Stimulated activated naive CD4-positive, alpha-beta T cell (primary cell): ENCODE data around the gene VHLL.
A peak's percentile ranks its signal among the peaks of the same experiment; 100 is the strongest.
"Not testable (repeated sequence)": the region's sequence is repeated elsewhere in the genome, so short reads cannot be mapped to it uniquely, and the experiment has no call there.

Experiments
- DNase-seq, 6 experiments: peaks; one replicate each; lab custom pipeline; 2025; lab: John Stamatoyannopoulos, UW

The VHLL gene

DNA sequence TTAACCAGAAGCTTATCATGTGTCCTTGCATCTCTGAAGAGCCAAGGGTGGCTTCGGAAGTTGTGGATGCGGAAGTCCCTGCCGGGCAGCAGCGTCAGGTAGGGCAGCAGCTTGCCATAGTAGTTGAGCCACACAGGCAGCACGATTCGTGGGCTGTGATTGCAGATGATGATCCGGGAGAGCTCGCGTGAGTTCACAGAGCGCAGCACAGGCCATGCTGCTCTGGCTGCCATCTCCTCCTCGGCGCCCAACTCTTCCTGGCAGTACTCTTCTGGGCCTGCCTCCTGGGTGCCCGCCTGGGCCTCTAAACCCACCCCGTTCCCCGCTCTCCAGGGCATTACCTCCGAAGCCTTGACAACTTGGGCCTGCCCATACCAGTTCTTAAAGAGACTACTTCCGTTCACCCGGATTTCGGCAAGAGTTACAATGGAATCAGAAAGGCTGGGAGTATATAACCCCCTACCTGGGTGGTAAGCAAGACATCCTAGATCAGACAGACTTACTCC lies at the start of gene VHLL:
Gene VHLL, minus strand, starts transcription at position 456 of the 506 bp plus-strand sequence. Its CDS starts 118 bp downstream, at position 338.
- DNase-seq: no peak

- DNase-seq: no peak
Measured at GRCh38 chr1:156347331-156347730, 48.2 kb upstream of the VHLL start.

DNA sequence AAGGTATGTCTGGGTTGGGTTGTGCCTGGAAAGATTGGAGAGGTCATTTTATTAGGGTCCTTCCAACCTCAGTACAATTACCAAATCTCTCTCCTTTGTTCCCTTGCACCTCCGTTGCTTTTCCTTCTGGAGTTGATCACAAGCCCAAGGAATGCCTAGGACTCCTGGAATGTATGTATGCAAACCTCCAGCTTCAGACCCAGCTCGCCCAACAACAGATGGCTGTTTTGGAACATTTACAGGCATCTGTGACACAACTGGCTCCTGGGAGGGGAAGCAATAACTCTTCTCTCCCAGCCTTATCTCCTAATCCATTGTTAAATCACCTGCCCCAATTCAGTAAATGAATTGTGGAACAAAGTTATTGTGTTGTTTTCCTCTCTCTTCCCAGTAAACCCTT lies 47.5 kb upstream of the VHLL start:
- no peak for DNase-seq

- DNase-seq: not testable (repeated sequence)
Measured at GRCh38 chr1:156346035-156346434, 46.9 kb upstream of the VHLL start.

- no peak for DNase-seq
Measured at GRCh38 chr1:156344409-156344808, 45.3 kb upstream of the VHLL start.

- DNase-seq: no peak
Measured at GRCh38 chr1:156342166-156342955, 43.3 kb upstream of the VHLL start.

DNA sequence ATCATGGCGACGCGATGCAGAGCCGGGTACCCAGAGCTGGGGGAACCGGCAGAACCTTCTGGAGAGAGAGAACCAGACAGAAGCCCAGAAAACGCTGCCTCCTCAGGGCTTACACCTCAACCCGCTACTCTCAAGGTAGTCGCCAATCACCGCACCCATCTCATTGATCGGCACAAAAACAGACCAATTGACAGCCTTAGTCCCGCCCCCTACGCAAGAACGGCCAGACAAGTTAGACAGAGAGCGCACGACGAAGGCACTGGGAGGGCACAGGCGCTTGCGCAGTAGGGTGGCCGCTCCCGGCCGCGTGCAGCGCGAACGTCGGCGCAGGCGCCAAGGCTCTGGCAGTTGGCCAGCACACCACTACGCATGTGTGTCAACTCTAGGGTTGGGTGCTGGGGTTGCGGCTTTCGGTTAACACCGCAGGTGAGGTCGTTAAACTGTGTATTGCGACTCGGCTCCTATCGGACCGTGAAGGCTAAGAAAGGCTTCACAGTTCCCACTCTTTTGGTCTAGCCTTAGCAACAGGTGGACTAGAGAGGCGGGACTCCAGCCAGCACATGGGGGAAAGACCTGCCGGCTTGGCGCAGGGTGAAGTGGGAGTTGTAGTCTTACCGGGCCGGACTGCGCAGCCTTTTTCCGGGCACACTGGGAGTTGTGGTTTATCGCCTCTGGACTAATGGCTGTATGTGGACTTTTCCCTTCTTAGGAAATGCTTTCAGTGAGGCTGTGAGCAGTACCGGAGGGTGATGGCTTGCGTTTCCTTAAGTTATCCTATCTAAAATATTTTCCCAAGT lies 39.3 kb upstream of the VHLL start, which contains the start of the genes CCT3 and TSACC:
Gene CCT3, minus strand, starts transcription at position 113 of the 797 bp plus-strand sequence. Its CDS starts 108 bp downstream, at position 5.
Gene TSACC, plus strand, starts transcription at position 347 of the 797 bp plus-strand sequence. CDS start 1,232 bp downstream, outside the sequence.
- peak; percentile 98 to 99 (median 99) for DNase-seq

- peak in 1 of 6 experiments; percentile 34 for DNase-seq
Measured at GRCh38 chr1:156337888-156338179, 38.7 kb upstream of the VHLL start.

DNA sequence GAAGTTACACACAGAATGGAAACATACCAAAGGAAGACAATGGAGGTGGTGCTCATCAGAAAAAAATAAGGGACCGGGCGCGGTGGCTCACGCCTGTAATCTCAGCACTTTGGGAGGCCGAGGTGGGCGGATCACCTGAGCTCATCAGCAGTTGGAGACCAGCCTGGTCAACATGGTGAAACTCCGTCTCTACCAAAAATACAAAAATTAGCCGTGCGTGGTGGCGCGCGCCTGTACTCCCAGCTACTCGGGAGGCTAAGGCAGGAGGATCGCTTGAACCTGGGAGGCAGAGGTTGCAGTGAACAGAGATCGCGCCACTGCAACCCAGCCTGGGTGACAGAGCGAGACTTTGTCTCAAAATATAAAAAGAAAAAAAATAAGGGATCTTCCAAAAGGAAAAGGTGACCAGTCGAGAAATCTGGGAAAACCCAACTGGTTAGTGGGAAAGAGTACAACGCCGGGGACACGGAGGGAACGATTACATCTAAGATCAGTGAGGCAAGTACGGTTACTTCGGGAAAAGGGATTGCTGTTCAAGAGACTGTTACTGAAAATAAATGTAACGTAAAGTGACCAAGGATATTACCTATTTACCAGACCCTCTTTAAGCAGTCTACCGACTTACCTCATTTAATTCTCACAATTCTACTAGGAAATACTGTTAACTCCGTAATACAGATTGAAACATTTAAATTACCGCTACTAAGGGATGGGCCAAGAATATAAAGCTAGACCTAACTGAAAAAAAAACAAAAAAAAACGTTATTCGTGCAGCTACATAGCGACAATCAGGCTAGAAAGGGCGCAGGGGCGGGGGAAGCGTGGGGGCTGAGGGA lies 38.2 kb upstream of the VHLL start:
- DNase-seq: no peak

GRCh38 chr1:156336242-156336641 lies 37.1 kb upstream of the VHLL start:
- DNase-seq: no peak

DNA sequence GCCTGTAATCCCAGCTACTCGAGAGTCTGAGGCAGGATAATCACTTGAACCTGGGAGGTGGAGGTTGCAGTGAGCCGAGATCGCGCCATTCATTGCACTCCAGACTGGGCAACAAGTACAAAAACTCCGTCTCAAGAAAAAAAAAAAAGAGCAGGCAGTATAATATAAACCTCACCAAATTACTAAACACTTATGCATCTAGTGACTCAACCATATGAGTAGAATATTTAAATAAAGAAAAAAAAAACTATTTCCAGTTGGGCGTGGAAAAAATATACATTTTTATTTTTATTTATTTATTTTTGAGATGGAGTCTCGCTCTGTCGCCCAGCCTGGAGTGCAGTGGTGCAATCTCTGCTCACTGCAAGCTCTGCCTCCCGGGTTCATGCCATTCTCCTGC lies 24.1 kb upstream of the VHLL start:
- DNase-seq: not testable (repeated sequence)

- DNase-seq: no peak
Measured at GRCh38 chr1:156320560-156320959, 21.5 kb upstream of the VHLL start.

- peak in 2 of 6 experiments; percentile 12 to 14 for DNase-seq
Measured at GRCh38 chr1:156319664-156320063, 20.6 kb upstream of the VHLL start.

DNA sequence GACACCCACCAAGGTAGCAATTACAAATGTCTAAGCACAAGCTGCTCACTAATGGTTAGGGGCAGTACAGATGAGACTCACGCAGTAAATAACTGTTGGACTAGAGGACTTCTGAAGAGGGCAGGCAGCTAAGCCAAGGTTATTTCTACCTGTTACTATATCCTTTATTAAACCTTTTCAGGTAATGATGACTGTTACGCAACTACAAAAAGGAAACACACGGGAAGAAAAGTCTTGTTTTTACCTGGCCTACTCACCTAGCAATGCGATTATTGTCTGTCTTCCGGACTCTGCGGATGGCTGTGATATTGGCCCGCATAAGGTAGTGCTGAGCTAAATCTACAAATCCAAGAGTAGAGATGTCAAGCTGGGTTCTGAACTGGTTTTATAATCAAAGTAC lies 17.8 kb upstream of the VHLL start:
- no peak for DNase-seq

DNA sequence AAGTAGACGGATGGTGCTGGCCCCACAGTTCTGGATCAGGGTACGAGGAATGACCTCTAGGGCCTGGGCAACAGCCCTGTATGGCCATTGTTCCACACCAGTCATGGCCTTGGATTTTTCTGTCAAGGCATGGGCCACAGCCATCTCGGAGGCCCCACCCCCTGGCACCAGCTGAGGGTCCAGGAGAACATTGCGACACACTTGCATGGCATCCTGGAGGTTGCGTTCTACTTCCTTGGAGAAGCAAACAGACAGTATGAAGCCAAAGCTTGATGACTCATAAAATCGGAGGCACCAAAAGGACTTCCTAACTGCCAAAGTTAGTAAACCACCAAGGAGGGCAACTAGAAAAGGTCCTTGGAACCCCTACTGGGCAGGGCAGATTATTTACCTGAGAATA lies 11.9 kb upstream of the VHLL start:
- DNase-seq: no peak

GRCh38 chr1:156308078-156308477 lies 9.0 kb upstream of the VHLL start:
- DNase-seq: no peak

GRCh38 chr1:156305215-156305614 lies 6.1 kb upstream of the VHLL start:
- no peak for DNase-seq

GRCh38 chr1:156303241-156303640 lies 4.1 kb upstream of the VHLL start:
- DNase-seq: no peak

DNA sequence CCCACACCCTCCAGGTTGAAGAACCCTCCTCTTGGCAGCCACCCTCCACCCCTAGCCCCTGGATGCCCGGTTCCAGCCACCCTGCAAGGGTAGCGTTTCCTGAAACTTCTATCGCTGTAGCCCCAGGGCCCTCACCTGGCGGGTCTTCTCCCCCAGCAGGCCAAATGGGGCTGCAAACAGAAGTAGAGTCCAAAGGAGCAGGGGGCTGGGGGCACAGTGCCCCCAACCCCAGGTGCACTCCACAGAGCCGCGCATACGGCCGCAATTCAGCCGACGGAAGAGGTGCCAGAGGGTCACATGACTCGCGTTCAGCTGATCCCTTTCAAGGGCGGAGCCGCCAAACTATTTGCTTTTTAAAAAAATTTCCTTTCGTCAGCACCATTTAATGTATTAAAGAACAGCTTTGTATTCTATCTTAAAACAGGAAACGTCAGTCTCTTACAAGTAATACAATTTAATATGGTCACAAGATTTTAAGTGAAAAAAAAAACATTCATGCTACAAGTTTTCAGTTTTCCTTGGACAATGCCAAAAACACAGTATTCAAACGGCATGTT lies 3.6 kb downstream of the VHLL start, which contains the start of gene GLMP:
Gene GLMP, minus strand, starts transcription at position 289 of the 557 bp plus-strand sequence. Its CDS starts 34 bp downstream, at position 255.
- DNase-seq: peak; percentile 24 to 63 (median 47)

DNA sequence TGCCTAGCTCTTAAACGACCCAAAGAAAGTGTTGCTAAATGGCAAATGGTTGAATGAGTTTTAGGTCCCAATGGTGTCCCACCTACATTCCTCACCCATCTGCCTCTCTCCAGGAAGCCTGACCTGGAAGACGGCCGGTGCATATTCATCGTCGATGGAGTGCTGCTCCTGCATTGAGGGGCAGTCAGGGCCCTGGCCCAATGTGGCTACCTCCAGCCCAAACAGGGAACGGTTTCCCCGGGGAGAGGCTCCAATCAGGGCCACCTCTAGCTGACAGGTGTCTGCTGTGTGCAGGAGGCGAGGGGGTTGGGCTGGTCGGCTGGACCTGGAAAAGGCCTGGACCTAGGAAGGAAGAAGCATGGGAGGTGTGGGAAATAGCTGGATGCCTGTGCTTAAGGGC lies 5.2 kb downstream of the VHLL start:
- DNase-seq: no peak

GRCh38 chr1:156293098-156293434 lies 6.0 kb downstream of the VHLL start:
- DNase-seq: no peak
